ENCODE measurements around the gene TNNI3K. TPM values are rescaled to one million over a fixed set of nuclear protein-coding genes. Genes with fewer than 3 reads are reported as not detected.

TNNI3K gene
- total and polyA plus RNA-seq, 4 donors = 2.3 to 4.4 (median 3.5) TPM

- no peaks in the 10 kb centered on the region for H3K9me3 ChIP-seq (ENCODE audit: control insufficient read depth, insufficient read depth, low read length)
- no peak for DNase-seq (ENCODE audit: low read depth in 4 of 6, low spot score in 6 of 6)
- WGBS (ENCODE audit: insufficient coverage) = 100% methylated on average over 1 of the region's 3 CpGs
- no peaks in the 10 kb centered on the region for H3K27me3 ChIP-seq (ENCODE audit: control insufficient read depth, insufficient read depth, low read length)
- peaks cover under 1% of the 10 kb centered on the region for H3K4me1 ChIP-seq (ENCODE audit: control insufficient read depth, insufficient read depth, low read length)
- H3K36me3 ChIP-seq (ENCODE audit: control insufficient read depth, insufficient read depth, low read length) = no peaks in the 10 kb centered on the region
- H3K27ac ChIP-seq (ENCODE audit: low read depth, low read length) = no peak overlapping the region
- H3K4me3 ChIP-seq (ENCODE audit: low read depth, low read length) = no peak overlapping the region
These were observed 133.1 kb downstream of the TNNI3K start for GRCh38 chr1:74368335-74368734.

DNA sequence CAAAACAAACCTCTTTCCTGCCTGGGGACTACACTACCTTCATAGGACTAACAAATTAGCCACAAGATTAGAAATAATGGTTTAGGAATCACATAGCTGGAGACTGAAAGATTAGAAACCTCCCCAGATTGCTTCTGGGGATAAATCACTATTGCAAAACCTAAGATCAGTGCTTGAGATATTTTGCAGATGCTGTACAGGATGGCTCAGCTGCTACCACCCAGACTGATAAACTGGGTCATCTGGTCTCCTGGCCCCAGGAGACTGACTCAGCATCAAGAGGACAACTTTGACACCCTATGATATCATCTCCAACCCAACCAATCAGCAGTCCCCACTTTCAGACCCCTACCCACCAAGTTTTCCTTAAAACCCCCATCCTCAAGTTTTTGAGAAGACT is 140.2 kb downstream of the TNNI3K start:
- DNase-seq (ENCODE audit: low read depth in 4 of 6, low spot score in 6 of 6) = no peak
- Histone ChIP-seq H3K27me3 (ENCODE audit: control insufficient read depth, insufficient read depth, low read length) (no peaks in the 10 kb centered on the region), H3K4me1 (ENCODE audit: control insufficient read depth, insufficient read depth, low read length) (no peaks in the 10 kb centered on the region), H3K9me3 (ENCODE audit: control insufficient read depth, insufficient read depth, low read length) (no peaks in the 10 kb centered on the region), H3K27ac (ENCODE audit: low read depth, low read length) (no peak overlapping the region), H3K36me3 (ENCODE audit: control insufficient read depth, insufficient read depth, low read length) (no peaks in the 10 kb centered on the region), H3K4me3 (ENCODE audit: low read depth, low read length) (no peak overlapping the region)

- no peaks in the 10 kb centered on the region for H3K4me1 ChIP-seq (ENCODE audit: control insufficient read depth, insufficient read depth, low read length)
- H3K9me3 ChIP-seq (ENCODE audit: control insufficient read depth, insufficient read depth, low read length) = no peaks in the 10 kb centered on the region
- H3K4me3 ChIP-seq (ENCODE audit: low read depth, low read length) = no peak overlapping the region
- WGBS (ENCODE audit: insufficient coverage) = 70% methylated on average over 3 of the region's 9 CpGs
- H3K27me3 ChIP-seq (ENCODE audit: control insufficient read depth, insufficient read depth, low read length) = no peaks in the 10 kb centered on the region
- DNase-seq (ENCODE audit: low read depth in 4 of 6, low spot score in 6 of 6) = no peak
- H3K27ac ChIP-seq (ENCODE audit: low read depth, low read length) = no peak overlapping the region
- no peaks in the 10 kb centered on the region for H3K36me3 ChIP-seq (ENCODE audit: control insufficient read depth, insufficient read depth, low read length)
These were observed 145.1 kb downstream of the TNNI3K start for GRCh38 chr1:74380252-74380651.

- no peak overlapping the region for H3K27ac ChIP-seq (ENCODE audit: low read depth, low read length)
- WGBS (ENCODE audit: insufficient coverage) = 100% methylated on average over 1 of the region's 2 CpGs
- no peaks in the 10 kb centered on the region for H3K4me1 ChIP-seq (ENCODE audit: control insufficient read depth, insufficient read depth, low read length)
- no peaks in the 10 kb centered on the region for H3K9me3 ChIP-seq (ENCODE audit: control insufficient read depth, insufficient read depth, low read length)
- DNase-seq (ENCODE audit: low read depth in 4 of 6, low spot score in 6 of 6) = no peak
- no peaks in the 10 kb centered on the region for H3K36me3 ChIP-seq (ENCODE audit: control insufficient read depth, insufficient read depth, low read length)
- no peak overlapping the region for H3K4me3 ChIP-seq (ENCODE audit: low read depth, low read length)
- no peaks in the 10 kb centered on the region for H3K27me3 ChIP-seq (ENCODE audit: control insufficient read depth, insufficient read depth, low read length)
These were observed 153.7 kb downstream of the TNNI3K start for GRCh38 chr1:74388855-74389254.

GRCh38 chr1:74392186-74392585 is 157.0 kb downstream of the TNNI3K start:
- Histone ChIP-seq H3K27me3 (ENCODE audit: control insufficient read depth, insufficient read depth, low read length) (no peaks in the 10 kb centered on the region), H3K36me3 (ENCODE audit: control insufficient read depth, insufficient read depth, low read length) (no peaks in the 10 kb centered on the region), H3K9me3 (ENCODE audit: control insufficient read depth, insufficient read depth, low read length) (no peaks in the 10 kb centered on the region), H3K4me3 (ENCODE audit: low read depth, low read length) (no peak overlapping the region), H3K4me1 (ENCODE audit: control insufficient read depth, insufficient read depth, low read length) (peaks cover 12% of the 10 kb centered on the region), H3K27ac (ENCODE audit: low read depth, low read length) (no peak overlapping the region)
- no peak for DNase-seq (ENCODE audit: low read depth in 4 of 6, low spot score in 6 of 6)
- WGBS (ENCODE audit: insufficient coverage) = 71% methylated on average over 3 of the region's 3 CpGs

DNA sequence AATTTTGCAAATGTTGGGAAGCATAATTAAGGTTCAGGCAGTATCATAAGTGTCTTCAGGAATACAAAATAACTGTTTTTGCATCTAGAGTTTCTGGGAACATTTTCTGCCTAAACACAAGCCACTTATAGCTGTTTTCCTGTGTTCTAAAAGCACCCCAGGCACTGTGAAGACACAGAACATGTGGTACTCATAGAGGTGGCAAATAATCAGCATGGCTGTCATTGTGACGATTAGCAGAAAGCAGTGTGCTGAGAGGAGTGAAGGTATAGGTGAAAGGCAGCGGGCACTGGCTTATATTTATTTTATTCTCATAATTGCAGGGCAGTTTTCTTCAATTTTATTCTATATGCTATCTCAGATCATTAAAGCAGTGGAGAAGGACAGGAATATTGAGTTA is 157.7 kb downstream of the TNNI3K start:
- no CpG with 5 or more reads among the region's 2 CpGs for whole genome bisulfite sequencing (ENCODE audit: insufficient coverage)
- peak in 1 of 6 donors; percentile 67 for DNase-seq (ENCODE audit: low read depth in 4 of 6, low spot score in 6 of 6)
- Histone ChIP-seq H3K4me1 (ENCODE audit: control insufficient read depth, insufficient read depth, low read length) (peaks cover 13% of the 10 kb centered on the region), H3K36me3 (ENCODE audit: control insufficient read depth, insufficient read depth, low read length) (no peaks in the 10 kb centered on the region), H3K4me3 (ENCODE audit: low read depth, low read length) (no peak overlapping the region), H3K9me3 (ENCODE audit: control insufficient read depth, insufficient read depth, low read length) (no peaks in the 10 kb centered on the region), H3K27me3 (ENCODE audit: control insufficient read depth, insufficient read depth, low read length) (no peaks in the 10 kb centered on the region), H3K27ac (ENCODE audit: low read depth, low read length) (no peak overlapping the region)

GRCh38 chr1:74395571-74395970 is 160.4 kb downstream of the TNNI3K start:
- Histone ChIP-seq H3K4me3 (ENCODE audit: low read depth, low read length) (no peak overlapping the region), H3K9me3 (ENCODE audit: control insufficient read depth, insufficient read depth, low read length) (no peaks in the 10 kb centered on the region), H3K27me3 (ENCODE audit: control insufficient read depth, insufficient read depth, low read length) (no peaks in the 10 kb centered on the region), H3K4me1 (ENCODE audit: control insufficient read depth, insufficient read depth, low read length) (peaks cover 13% of the 10 kb centered on the region), H3K27ac (ENCODE audit: low read depth, low read length) (peak overlapping the region; percentile 3), H3K36me3 (ENCODE audit: control insufficient read depth, insufficient read depth, low read length) (no peaks in the 10 kb centered on the region)
- peak in 2 of 6 donors; percentile 45 to 49 for DNase-seq (ENCODE audit: low read depth in 4 of 6, low spot score in 6 of 6)
- 17% methylated on average over 4 of the region's 4 CpGs for WGBS (ENCODE audit: insufficient coverage)

DNA sequence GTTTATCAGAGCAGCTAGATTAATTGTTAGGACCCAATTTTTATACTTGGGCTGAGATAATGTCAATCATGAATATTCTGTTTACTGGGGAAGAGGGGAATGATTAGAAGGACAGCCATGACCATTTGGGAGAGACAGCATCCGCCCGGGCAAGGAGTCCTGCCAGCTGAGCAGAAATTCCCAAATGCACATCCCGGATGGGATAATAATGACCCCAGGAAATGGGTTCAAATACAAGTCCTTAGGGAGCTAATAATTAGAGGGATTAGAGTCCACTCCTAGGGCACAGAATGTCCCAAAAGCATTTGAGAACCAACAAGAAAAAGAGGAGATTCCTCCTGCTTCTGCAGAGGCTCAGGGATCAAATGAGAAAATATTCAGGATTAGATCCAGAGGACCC is 161.3 kb downstream of the TNNI3K start:
- peak overlapping the region; percentile 55 for H3K27ac ChIP-seq (ENCODE audit: low read depth, low read length)
- H3K4me1 ChIP-seq (ENCODE audit: control insufficient read depth, insufficient read depth, low read length) = peaks cover 13% of the 10 kb centered on the region
- no peaks in the 10 kb centered on the region for H3K27me3 ChIP-seq (ENCODE audit: control insufficient read depth, insufficient read depth, low read length)
- no peaks in the 10 kb centered on the region for H3K9me3 ChIP-seq (ENCODE audit: control insufficient read depth, insufficient read depth, low read length)
- H3K36me3 ChIP-seq (ENCODE audit: control insufficient read depth, insufficient read depth, low read length) = no peaks in the 10 kb centered on the region
- WGBS (ENCODE audit: insufficient coverage) = 60% methylated on average over 1 of the region's 3 CpGs
- H3K4me3 ChIP-seq (ENCODE audit: low read depth, low read length) = no peak overlapping the region
- DNase-seq (ENCODE audit: low read depth in 4 of 6, low spot score in 6 of 6) = no peak

DNA sequence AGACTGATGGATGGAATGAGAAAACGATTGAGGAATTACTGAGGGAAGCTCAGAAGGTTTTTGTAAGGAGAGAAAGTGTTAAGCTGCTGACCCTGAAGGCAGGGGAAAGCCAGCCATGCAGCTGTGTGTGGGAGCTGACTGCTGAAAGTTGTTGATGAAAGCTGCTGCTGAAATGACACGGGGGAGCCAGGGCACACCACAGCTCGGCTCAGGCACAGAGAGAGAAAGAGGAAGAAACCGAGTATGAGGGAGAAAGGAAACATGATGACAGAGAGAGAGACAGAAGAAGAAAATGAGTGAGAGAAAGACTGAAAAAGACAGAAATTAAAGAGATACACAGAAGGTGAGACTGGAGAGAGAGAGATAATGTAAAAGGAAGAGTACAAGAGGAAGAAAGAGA is 161.7 kb downstream of the TNNI3K start:
- peaks cover 13% of the 10 kb centered on the region for H3K4me1 ChIP-seq (ENCODE audit: control insufficient read depth, insufficient read depth, low read length)
- H3K4me3 ChIP-seq (ENCODE audit: low read depth, low read length) = no peak overlapping the region
- H3K27ac ChIP-seq (ENCODE audit: low read depth, low read length) = peak overlapping the region; percentile 55
- no peaks in the 10 kb centered on the region for H3K27me3 ChIP-seq (ENCODE audit: control insufficient read depth, insufficient read depth, low read length)
- DNase-seq (ENCODE audit: low read depth in 4 of 6, low spot score in 6 of 6) = peak in 1 of 6 donors; percentile 25
- H3K36me3 ChIP-seq (ENCODE audit: control insufficient read depth, insufficient read depth, low read length) = no peaks in the 10 kb centered on the region
- 15% methylated on average over 4 of the region's 4 CpGs for WGBS (ENCODE audit: insufficient coverage)
- H3K9me3 ChIP-seq (ENCODE audit: control insufficient read depth, insufficient read depth, low read length) = no peaks in the 10 kb centered on the region

GRCh38 chr1:74399249-74399648 is 164.1 kb downstream of the TNNI3K start:
- Histone ChIP-seq H3K27ac (ENCODE audit: low read depth, low read length) (no peak overlapping the region), H3K9me3 (ENCODE audit: control insufficient read depth, insufficient read depth, low read length) (no peaks in the 10 kb centered on the region), H3K4me1 (ENCODE audit: control insufficient read depth, insufficient read depth, low read length) (peaks cover 13% of the 10 kb centered on the region), H3K4me3 (ENCODE audit: low read depth, low read length) (no peak overlapping the region), H3K27me3 (ENCODE audit: control insufficient read depth, insufficient read depth, low read length) (no peaks in the 10 kb centered on the region), H3K36me3 (ENCODE audit: control insufficient read depth, insufficient read depth, low read length) (no peaks in the 10 kb centered on the region)
- 100% methylated on average over 3 of the region's 5 CpGs for WGBS (ENCODE audit: insufficient coverage)
- DNase-seq (ENCODE audit: low read depth in 4 of 6, low spot score in 6 of 6) = no peak

All from spinal cord (tissue), 10 donors.